Epithelial cell of proximal tubule (primary cell): Measurements from ENCODE around the gene LRMDA. TPM values are rescaled to one million over a fixed set of nuclear protein-coding genes. Genes with fewer than 3 reads are reported as not detected.

Source experiments
- DNase-seq: peaks from one replicate; pipeline ENCODE4 v3.0.0-alpha.2; 2011; ENCODE audit warnings: low read depth
- H3K4me3 ChIP-seq: 2 replicates; pipeline ENCODE4 v1.5.1; 2011; ENCODE audit warnings: low read depth, mild to moderate bottlenecking, low read length
- total RNA-seq: library from RNA; depleted of rRNA; stranded (reverse); fragments of >200 nt; gene quantifications from 2 replicates; pipeline ENCODE4 v1.2.3, GENCODE V29; 2015
- TF ChIP-seq, protein P1 (sequence below): conservative IDR thresholded peaks from 2 replicates; pipeline ENCODE4 v1.5.1; 2012; ENCODE audit warnings: low read depth, mild to moderate bottlenecking, low read length

LRMDA gene
- total RNA-seq, 1 donor from 2014 or later = 0.75 TPM

DNA sequence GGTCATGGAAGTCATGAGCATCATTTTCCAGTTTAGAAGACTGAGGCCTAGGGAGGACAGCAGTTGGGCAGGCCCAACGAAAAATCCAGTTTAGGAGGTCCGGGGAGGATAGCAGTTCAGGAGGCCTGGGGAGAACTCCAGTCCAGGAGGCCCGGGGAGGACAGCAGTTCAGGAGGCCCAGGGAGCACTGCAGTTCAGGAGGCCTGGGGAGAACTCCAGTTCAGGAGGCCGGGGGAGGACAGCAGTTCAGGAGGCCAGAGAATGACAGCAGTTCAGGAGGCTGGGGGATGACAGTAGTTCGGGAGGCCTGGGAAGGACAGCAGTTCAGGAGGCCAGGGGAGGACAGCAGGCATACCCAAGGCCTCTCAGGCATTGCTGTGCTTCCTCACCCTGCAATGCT is 453.4 kb downstream of the LRMDA start:
- TF ChIP-seq, protein P1, sequence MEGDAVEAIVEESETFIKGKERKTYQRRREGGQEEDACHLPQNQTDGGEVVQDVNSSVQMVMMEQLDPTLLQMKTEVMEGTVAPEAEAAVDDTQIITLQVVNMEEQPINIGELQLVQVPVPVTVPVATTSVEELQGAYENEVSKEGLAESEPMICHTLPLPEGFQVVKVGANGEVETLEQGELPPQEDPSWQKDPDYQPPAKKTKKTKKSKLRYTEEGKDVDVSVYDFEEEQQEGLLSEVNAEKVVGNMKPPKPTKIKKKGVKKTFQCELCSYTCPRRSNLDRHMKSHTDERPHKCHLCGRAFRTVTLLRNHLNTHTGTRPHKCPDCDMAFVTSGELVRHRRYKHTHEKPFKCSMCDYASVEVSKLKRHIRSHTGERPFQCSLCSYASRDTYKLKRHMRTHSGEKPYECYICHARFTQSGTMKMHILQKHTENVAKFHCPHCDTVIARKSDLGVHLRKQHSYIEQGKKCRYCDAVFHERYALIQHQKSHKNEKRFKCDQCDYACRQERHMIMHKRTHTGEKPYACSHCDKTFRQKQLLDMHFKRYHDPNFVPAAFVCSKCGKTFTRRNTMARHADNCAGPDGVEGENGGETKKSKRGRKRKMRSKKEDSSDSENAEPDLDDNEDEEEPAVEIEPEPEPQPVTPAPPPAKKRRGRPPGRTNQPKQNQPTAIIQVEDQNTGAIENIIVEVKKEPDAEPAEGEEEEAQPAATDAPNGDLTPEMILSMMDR = no peak
- no peak for DNase-seq
- no peak overlapping the region for H3K4me3 ChIP-seq

DNA sequence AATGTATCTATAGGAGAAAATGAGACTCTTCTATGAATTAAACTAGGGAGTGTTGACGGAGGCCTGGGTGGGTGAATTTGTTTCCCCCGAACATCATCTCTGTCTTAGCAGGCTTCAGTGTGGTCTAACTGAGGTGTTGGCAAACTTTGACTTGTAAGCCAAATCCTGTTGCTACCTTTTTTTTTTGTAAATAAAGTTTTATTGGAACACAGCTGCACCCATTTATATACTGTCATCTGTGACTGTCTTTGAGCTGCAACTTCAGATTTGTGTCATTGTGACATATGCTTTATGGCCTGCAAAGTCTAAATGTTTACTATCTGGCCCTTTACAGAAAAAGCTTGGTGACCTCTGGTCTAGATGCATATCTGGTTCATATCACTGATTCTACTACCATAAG is 455.9 kb downstream of the LRMDA start:
- TF ChIP-seq, protein P1 = no peak
- no peak overlapping the region for H3K4me3 ChIP-seq
- DNase-seq = no peak

DNA sequence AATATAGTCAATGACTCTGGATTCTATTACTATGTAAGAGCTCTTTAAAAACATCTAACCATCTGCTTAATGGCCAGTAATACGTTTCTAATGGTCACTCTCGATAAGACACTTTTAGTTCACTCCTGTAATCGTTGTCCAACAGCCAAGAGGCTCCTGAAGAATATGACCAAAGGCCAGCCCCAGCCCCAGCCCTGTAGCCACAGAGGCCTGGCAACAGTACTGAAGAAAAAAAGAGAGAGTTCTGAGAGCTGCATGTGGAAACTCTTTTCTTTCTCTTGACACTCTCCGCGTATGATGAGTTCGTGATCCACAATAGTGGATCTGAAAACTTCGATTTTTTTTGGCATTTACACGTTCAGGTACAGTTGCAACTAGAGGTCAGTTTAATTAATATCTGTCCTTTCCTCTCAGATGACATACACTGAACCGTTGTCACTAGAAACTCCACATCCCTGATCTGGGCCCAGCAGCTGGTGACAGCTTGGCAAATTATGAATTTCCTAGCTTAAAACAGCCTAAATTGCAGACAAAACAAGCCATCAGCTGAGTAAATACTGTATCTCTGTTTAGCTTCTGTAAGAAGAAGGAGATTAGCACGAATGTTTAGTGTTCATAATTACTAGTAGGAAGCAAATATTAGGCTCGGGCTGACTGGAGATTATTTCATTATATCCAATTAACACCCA is 456.7 kb downstream of the LRMDA start:
- TF ChIP-seq, protein P1 = no peak
- no peak for DNase-seq
- H3K4me3 ChIP-seq = no peak overlapping the region

DNA sequence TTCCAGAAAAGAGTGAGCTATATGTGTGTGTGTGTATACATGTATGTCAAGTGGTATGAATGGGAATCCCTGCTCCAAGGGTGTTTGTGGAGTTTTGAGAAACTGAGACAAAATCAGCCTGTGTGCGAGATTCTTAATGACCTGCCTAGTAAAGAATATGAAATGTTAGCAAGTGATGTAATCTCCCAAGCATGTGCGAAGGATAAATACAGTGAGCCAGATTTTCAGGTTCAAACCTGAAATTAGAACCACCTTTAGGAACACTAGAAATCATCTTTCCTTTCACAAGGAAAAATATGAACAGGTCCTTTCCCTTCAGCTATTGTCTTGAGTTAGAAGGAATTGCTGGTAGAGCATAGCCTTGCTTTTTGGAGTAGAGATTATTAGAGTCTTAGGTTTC is 457.6 kb downstream of the LRMDA start:
- H3K4me3 ChIP-seq = no peak overlapping the region
- TF ChIP-seq, protein P1 = no peak
- DNase-seq = no peak

DNA sequence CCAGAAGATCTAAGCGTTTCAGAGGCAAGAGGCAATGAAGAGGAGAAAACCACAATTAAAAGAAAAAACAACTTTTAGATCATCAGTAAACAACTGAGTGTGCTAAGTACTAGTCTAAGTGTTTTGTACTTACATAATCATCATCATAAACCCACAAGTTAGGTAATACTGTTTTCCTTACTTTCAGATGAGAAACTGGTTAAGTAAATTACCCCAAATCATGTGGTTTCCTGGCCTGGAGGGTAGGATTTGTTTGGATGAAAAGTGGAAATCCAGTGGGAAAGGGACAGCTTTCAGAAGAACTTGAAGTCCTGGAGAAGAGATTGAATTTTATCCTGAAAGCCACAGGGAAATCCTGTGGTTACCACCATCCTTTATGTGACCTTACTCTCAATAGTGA is 463.3 kb downstream of the LRMDA start:
- DNase-seq = no peak
- TF ChIP-seq, protein P1 = no peak

DNA sequence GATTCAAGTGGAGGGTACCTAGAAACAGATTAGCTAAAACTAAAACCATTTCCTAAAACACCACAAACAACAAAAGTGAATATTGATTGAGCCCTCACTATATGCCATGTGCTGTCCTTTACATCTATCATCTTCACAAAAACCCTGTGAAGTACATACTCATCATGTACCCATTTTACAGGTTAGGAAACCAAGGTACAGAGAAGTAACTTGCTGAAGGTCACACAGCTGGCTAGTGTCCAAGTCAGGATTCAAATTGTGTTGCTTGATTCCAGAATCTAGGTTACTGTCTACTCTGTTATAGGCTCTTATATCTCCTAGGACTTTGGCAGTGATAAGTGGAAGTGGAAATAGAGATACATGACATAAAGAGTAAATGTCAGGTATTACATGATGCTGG is 463.8 kb downstream of the LRMDA start:
- no peak for DNase-seq
- H3K4me3 ChIP-seq = no peak overlapping the region
- TF ChIP-seq, protein P1 = no peak

More for the DNA sequence above, 463.3 kb downstream of the LRMDA start:
- H3K4me3 ChIP-seq = no peak overlapping the region

DNA sequence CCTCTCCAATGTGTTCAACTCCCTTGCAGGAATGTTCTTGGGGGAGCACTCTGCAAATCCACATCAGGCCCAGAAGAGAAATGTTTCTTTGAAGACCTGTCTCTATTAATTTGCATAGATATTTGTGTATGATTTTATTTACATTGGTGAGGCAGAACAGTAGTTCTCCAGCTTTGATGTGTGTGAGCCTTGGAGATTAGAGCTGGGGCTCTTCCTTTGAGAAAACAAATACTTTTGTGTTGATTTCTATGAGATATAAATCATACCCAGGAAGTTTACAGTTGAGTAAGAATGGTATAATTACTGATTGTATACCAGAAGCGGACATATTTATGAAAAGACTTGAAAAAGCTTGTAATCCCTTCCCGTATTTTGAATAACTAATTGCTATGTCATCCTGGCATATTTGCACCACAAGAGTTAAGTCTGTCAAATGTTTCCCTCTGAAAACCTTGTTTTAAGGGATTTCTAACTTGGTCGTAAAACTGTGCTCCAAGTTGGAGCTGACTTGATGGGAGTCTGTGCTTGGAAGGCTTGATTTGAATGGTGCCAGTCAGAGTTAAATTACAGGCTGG is 468.5 kb downstream of the LRMDA start:
- TF ChIP-seq, protein P1 = no peak
- no peak overlapping the region for H3K4me3 ChIP-seq
- DNase-seq = no peak
